ENCODE results near the gene BCL2L1.

- TF ChIP-seq, protein P1, sequence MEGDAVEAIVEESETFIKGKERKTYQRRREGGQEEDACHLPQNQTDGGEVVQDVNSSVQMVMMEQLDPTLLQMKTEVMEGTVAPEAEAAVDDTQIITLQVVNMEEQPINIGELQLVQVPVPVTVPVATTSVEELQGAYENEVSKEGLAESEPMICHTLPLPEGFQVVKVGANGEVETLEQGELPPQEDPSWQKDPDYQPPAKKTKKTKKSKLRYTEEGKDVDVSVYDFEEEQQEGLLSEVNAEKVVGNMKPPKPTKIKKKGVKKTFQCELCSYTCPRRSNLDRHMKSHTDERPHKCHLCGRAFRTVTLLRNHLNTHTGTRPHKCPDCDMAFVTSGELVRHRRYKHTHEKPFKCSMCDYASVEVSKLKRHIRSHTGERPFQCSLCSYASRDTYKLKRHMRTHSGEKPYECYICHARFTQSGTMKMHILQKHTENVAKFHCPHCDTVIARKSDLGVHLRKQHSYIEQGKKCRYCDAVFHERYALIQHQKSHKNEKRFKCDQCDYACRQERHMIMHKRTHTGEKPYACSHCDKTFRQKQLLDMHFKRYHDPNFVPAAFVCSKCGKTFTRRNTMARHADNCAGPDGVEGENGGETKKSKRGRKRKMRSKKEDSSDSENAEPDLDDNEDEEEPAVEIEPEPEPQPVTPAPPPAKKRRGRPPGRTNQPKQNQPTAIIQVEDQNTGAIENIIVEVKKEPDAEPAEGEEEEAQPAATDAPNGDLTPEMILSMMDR (IDR thresholded peaks at IDR 0.05) = no peak
- no peak for TF ChIP-seq POLR2A (IDR thresholded peaks at IDR 0.05)
- TF ChIP-seq POLR2AphosphoS5 (IDR thresholded peaks at IDR 0.05; ENCODE audit: insufficient read depth in 1 of 2, low read depth in 1 of 2) = no peak
Measured at GRCh38 chr20:31662372-31662854, 60.3 kb downstream of the BCL2L1 start.

All from vagina (tissue), 2 donors.